ENCODE data around the gene NPTX1.
A peak's percentile ranks its signal among the peaks of the same experiment; 100 is the strongest.

Gene NPTX1

GRCh38 chr17:80442323-80442659 lies 34.1 kb downstream of the NPTX1 start:
- no peak for TF ChIP-seq FOXM1 (IDR thresholded peaks at IDR 0.05; ENCODE audit: borderline replicate concordance)
- TF ChIP-seq HDGF (IDR thresholded peaks at IDR 0.05; ENCODE audit: borderline replicate concordance) = no peak
- no peak for TF ChIP-seq CTBP1 (IDR thresholded peaks at IDR 0.05; ENCODE audit: borderline replicate concordance)
- TF ChIP-seq TARDBP (IDR thresholded peaks at IDR 0.05) = no peak
- TF ChIP-seq SP1 (IDR thresholded peaks at IDR 0.05) = no peak
- no peak for TF ChIP-seq NFRKB (IDR thresholded peaks at IDR 0.05)
- no peak for TF ChIP-seq FOXA1 (IDR thresholded peaks at IDR 0.05)
- no peak for TF ChIP-seq FOXK2 (IDR thresholded peaks at IDR 0.05)
- no peak for TF ChIP-seq BHLHE40 (IDR thresholded peaks at IDR 0.05; ENCODE audit: borderline replicate concordance)
- no peak for TF ChIP-seq L3MBTL2 (conservative IDR thresholded peaks at IDR 0.05)
- no peak for TF ChIP-seq ZNF384 (IDR thresholded peaks at IDR 0.05)
- no peak for TF ChIP-seq SUZ12 (IDR thresholded peaks at IDR 0.05)
- no peak for TF ChIP-seq PKNOX1 (IDR thresholded peaks at IDR 0.05)
- no peak for TF ChIP-seq LEF1 (IDR thresholded peaks at IDR 0.05; ENCODE audit: borderline replicate concordance)
- DNase-seq (ENCODE audit: extremely low spot score) = no peak
- CTCF ChIA-PET = no interaction called here
- POLR2A ChIA-PET = interaction anchor here (1.1 to 8.0 kb wide), 2 partner anchors 11 to 13 kb away, joined by 3 to 56 read pairs; no protein-coding TSS in a partner anchor

GRCh38 chr17:80441598-80442322 lies 34.6 kb downstream of the NPTX1 start:
- TF ChIP-seq BHLHE40 (IDR thresholded peaks at IDR 0.05; ENCODE audit: borderline replicate concordance) (no peak), ELF4 (IDR thresholded peaks at IDR 0.05) (no peak), ZNF384 (IDR thresholded peaks at IDR 0.05) (no peak), LEF1 (IDR thresholded peaks at IDR 0.05; ENCODE audit: borderline replicate concordance) (no peak), TARDBP (IDR thresholded peaks at IDR 0.05) (no peak), HDGF (IDR thresholded peaks at IDR 0.05; ENCODE audit: borderline replicate concordance) (no peak), L3MBTL2 (conservative IDR thresholded peaks at IDR 0.05) (no peak), CTBP1 (IDR thresholded peaks at IDR 0.05; ENCODE audit: borderline replicate concordance) (no peak), SUZ12 (IDR thresholded peaks at IDR 0.05) (no peak), SP1 (IDR thresholded peaks at IDR 0.05) (no peak), FOXM1 (IDR thresholded peaks at IDR 0.05; ENCODE audit: borderline replicate concordance) (no peak), ARNT (IDR thresholded peaks at IDR 0.05) (no peak), FOXA1 (IDR thresholded peaks at IDR 0.05) (no peak), PKNOX1 (IDR thresholded peaks at IDR 0.05) (no peak), NFRKB (IDR thresholded peaks at IDR 0.05) (no peak), FOXK2 (IDR thresholded peaks at IDR 0.05) (no peak)
- no peak for DNase-seq (ENCODE audit: extremely low spot score)
- ChIA-PET CTCF (no interaction called here), POLR2A (interaction anchor here (8.0 kb wide), 1 partner anchor 13 kb away, joined by 56 read pairs; no protein-coding TSS in a partner anchor)

- DNase-seq (ENCODE audit: extremely low spot score) = peak; percentile 90
- TF ChIP-seq BHLHE40 (IDR thresholded peaks at IDR 0.05; ENCODE audit: borderline replicate concordance) (no peak), FOXA1 (IDR thresholded peaks at IDR 0.05) (no peak), LEF1 (IDR thresholded peaks at IDR 0.05; ENCODE audit: borderline replicate concordance) (no peak), PKNOX1 (IDR thresholded peaks at IDR 0.05) (no peak), NFRKB (IDR thresholded peaks at IDR 0.05) (no peak), FOXK2 (IDR thresholded peaks at IDR 0.05) (no peak), TARDBP (IDR thresholded peaks at IDR 0.05) (no peak)
- ChIA-PET POLR2A (interaction anchor here (8.0 kb wide), 1 partner anchor 14 kb away, joined by 56 read pairs; no protein-coding TSS in a partner anchor), CTCF (no interaction called here)
Measured at GRCh38 chr17:80441133-80441578, 35.3 kb downstream of the NPTX1 start.

- TF ChIP-seq SUZ12 (IDR thresholded peaks at IDR 0.05) (no peak), BHLHE40 (IDR thresholded peaks at IDR 0.05; ENCODE audit: borderline replicate concordance) (no peak), L3MBTL2 (conservative IDR thresholded peaks at IDR 0.05) (no peak), FOXA1 (IDR thresholded peaks at IDR 0.05) (no peak), SP1 (IDR thresholded peaks at IDR 0.05) (no peak), FOXK2 (IDR thresholded peaks at IDR 0.05) (no peak), ELF4 (IDR thresholded peaks at IDR 0.05) (no peak), PKNOX1 (IDR thresholded peaks at IDR 0.05) (no peak), NFRKB (IDR thresholded peaks at IDR 0.05) (no peak), ZNF384 (IDR thresholded peaks at IDR 0.05) (no peak)
- no peak for DNase-seq (ENCODE audit: extremely low spot score)
- POLR2A ChIA-PET = interaction anchor here (3.3 to 8.0 kb wide), 2 partner anchors 16 kb away, joined by 16 to 56 read pairs; no protein-coding TSS in a partner anchor
- CTCF ChIA-PET = no interaction called here
Measured at GRCh38 chr17:80439499-80439898, 36.9 kb downstream of the NPTX1 start.

GRCh38 chr17:80438806-80439205 lies 37.6 kb downstream of the NPTX1 start:
- no peak for DNase-seq (ENCODE audit: extremely low spot score)
- CTCF ChIA-PET = no interaction called here
- POLR2A ChIA-PET = interaction anchor here (3.3 kb wide), 1 partner anchor 16 kb away, joined by 16 read pairs; no protein-coding TSS in a partner anchor
- TF ChIP-seq LEF1 (IDR thresholded peaks at IDR 0.05; ENCODE audit: borderline replicate concordance) (no peak), NFRKB (IDR thresholded peaks at IDR 0.05) (no peak), ARNT (IDR thresholded peaks at IDR 0.05) (no peak), PKNOX1 (IDR thresholded peaks at IDR 0.05) (no peak), ZNF384 (IDR thresholded peaks at IDR 0.05) (no peak), FOXK2 (IDR thresholded peaks at IDR 0.05) (no peak), SP1 (IDR thresholded peaks at IDR 0.05) (no peak), SUZ12 (IDR thresholded peaks at IDR 0.05) (no peak), HDGF (IDR thresholded peaks at IDR 0.05; ENCODE audit: borderline replicate concordance) (no peak), ELF4 (IDR thresholded peaks at IDR 0.05) (no peak), L3MBTL2 (conservative IDR thresholded peaks at IDR 0.05) (no peak)

Data from HEK293T (cell line).